K562 (cell line): Measurements from ENCODE around the gene OR52M1. TPM values are rescaled to one million over a fixed set of nuclear protein-coding genes. Genes with fewer than 3 reads are reported as not detected.

Experiments used
- ATAC-seq: fragments of 200-7000 bp; cut with Tn5 transposase; 3 replicates; pipeline ENCODE4 v1.9.1; 2020; ENCODE audit warnings: moderate library complexity
- Bru-seq: library from RNA; stranded (reverse); fragments of 400-500 nt; gene quantifications from one replicate; lab custom pipeline; 2021; lab: Mats Ljungman, UMichigan
- BruChase-seq, 2 experiments: library from RNA; stranded (reverse); fragments of 400-500 nt; gene quantifications; one replicate each; lab custom pipeline; 2021; lab: Mats Ljungman, UMichigan
- BruUV-seq: library from RNA; stranded (reverse); fragments of 400-500 nt; replicated peaks from 2 replicates; lab custom pipeline; 2021; lab: Mats Ljungman, UMichigan
- CTCF ChIA-PET: fragments of 300-600 bp; formaldehyde crosslinking; extraction: SDS; loops from one replicate; lab custom pipeline; 2021; ENCODE audit warnings: low intra/inter-chr PET ratio; lab: Yijun Ruan, JAX
- POLR2A ChIA-PET: fragments of 300-600, 350-650 bp; sonication (Branson Sonifier 250); formaldehyde crosslinking; extraction: SDS; loops from one replicate; lab custom pipeline; 2021; ENCODE audit warnings: antibody characterized with exemption, inconsistent platforms; lab: Yijun Ruan, JAX
- DNase-seq, 4 experiments: peaks; one replicate each; pipeline versions ENCODE4 v3.0.0 to v3.0.0-alpha.2; 2011 to 2018; ENCODE audit warnings: low spot score in 3 of 4, mixed read lengths in 3 of 4; ENCODE audit errors: extremely low read depth in 1 of 4
- FAIRE-seq: peaks from 2 replicates; lab custom pipeline; 2011; peaks lifted over from hg19 to GRCh38; lab: Jason Lieb, UNC
- H2AFZ ChIP-seq: 2 replicates; pipeline ENCODE4 v1.6.0; 2011; ENCODE audit warnings: low read depth, low read length, control low read depth, inconsistent platforms
- H3K27ac ChIP-seq: fragments of 200-600 bp; 3 replicates; pipeline ENCODE4 v1.8.0; 2011; ENCODE audit warnings: low read depth, mild to moderate bottlenecking, control low read depth, inconsistent platforms, low read length, moderate library complexity, mixed read lengths; ENCODE audit errors: extremely low read depth
- H3K27me3 ChIP-seq, 2 experiments: fragments of 300-600 bp in 1 of 2; 2 replicates in 1 of 2; 3 replicates in 1 of 2; pipeline versions ENCODE4 v1.6.0 to v1.8.0; 2011; ENCODE audit warnings: inconsistent platforms in 2 of 2, low read length in 2 of 2, mild to moderate bottlenecking in 1 of 2, mixed read lengths in 1 of 2, moderate library complexity in 1 of 2; ENCODE audit not compliant: control insufficient read depth in 2 of 2, insufficient read depth in 2 of 2
- H3K36me3 ChIP-seq: fragments of 300-600 bp; 3 replicates; pipeline ENCODE4 v1.8.0; 2011; ENCODE audit warnings: mild to moderate bottlenecking, low read length, inconsistent platforms; ENCODE audit not compliant: control insufficient read depth, insufficient read depth
- H3K4me1 ChIP-seq, 2 experiments: fragments of 200-600 bp in 1 of 2; replicated peaks in 1 of 2; 2 replicates in 1 of 2; 3 replicates in 1 of 2; pipeline versions ENCODE4 v1.5.1 to v1.8.0; 2011; ENCODE audit warnings: inconsistent platforms in 2 of 2, low read length in 2 of 2, mild to moderate bottlenecking in 1 of 2, mixed read lengths in 1 of 2, moderate library complexity in 1 of 2; ENCODE audit not compliant: control insufficient read depth in 2 of 2, insufficient read depth in 2 of 2
- H3K4me2 ChIP-seq: 2 replicates; pipeline ENCODE4 v1.6.1; 2011; ENCODE audit warnings: low read length, control low read depth, inconsistent platforms, mixed read lengths; ENCODE audit not compliant: insufficient read depth
- H3K4me3 ChIP-seq: fragments of 200-600 bp; sonication (generic), shearing (Covaris generic); 2 replicates; pipeline ENCODE4 v1.5.1; 2016; ENCODE audit warnings: control low read depth, inconsistent platforms
- H3K79me2 ChIP-seq: fragments of 200-600 bp; 3 replicates; pipeline ENCODE4 v1.8.0; 2011; ENCODE audit warnings: low read length, inconsistent platforms; ENCODE audit not compliant: control insufficient read depth, insufficient read depth
- H3K9ac ChIP-seq, 2 experiments: 2 replicates each; pipeline versions ENCODE4 v1.6.0 to v1.6.1; 2011; ENCODE audit warnings: low read depth in 2 of 2, low read length in 2 of 2, control low read depth in 1 of 2, inconsistent platforms in 1 of 2, mild to moderate bottlenecking in 1 of 2, mixed read lengths in 1 of 2; ENCODE audit not compliant: insufficient read depth in 1 of 2
- H3K9me1 ChIP-seq: one replicate; pipeline ENCODE4 v1.6.0; 2011; ENCODE audit warnings: inconsistent platforms, mild to moderate bottlenecking, low read length, moderate library complexity; ENCODE audit not compliant: control insufficient read depth, insufficient read depth
- H3K9me3 ChIP-seq: replicated peaks from 2 replicates; pipeline ENCODE4 v1.5.1; 2011; ENCODE audit warnings: low read depth, low read length, inconsistent platforms; ENCODE audit not compliant: control insufficient read depth, insufficient read depth
- H4K20me1 ChIP-seq: replicated peaks from 2 replicates; pipeline ENCODE4 v1.6.1; 2011; ENCODE audit warnings: low read length, inconsistent platforms, mixed read lengths; ENCODE audit not compliant: control insufficient read depth, insufficient read depth
- BCLAF1 ChIP-seq, 2 experiments: fragments of 450-650 bp in 1 of 2; IDR thresholded peaks; 2 replicates each; pipeline ENCODE4 v1.6.1; 2011 to 2017; ENCODE audit warnings: low read depth in 2 of 2, antibody characterized with exemption in 1 of 2, borderline replicate concordance in 1 of 2, low read length in 1 of 2, mild to moderate bottlenecking in 1 of 2, mixed read lengths in 1 of 2; ENCODE audit not compliant: control insufficient read depth in 1 of 2
- GATAD2A ChIP-seq: fragments of 450-650 bp; IDR thresholded peaks from 2 replicates; pipeline ENCODE4 v1.6.1; 2017
- MAFF ChIP-seq: IDR thresholded peaks from 2 replicates; pipeline ENCODE4 v1.6.1; 2012; ENCODE audit warnings: low read length, improper control_type of control experiment
- MED1 ChIP-seq: sonication (generic); formaldehyde crosslinking; IDR thresholded peaks from 2 replicates; pipeline ENCODE4 v1.8.1; 2023; ENCODE audit warnings: missing genetic modification reagents, borderline replicate concordance
- STAG1 ChIP-seq: sonication (generic); formaldehyde crosslinking; IDR thresholded peaks from 2 replicates; pipeline ENCODE4 v1.5.0; 2020; ENCODE audit warnings: missing genetic modification reagents, borderline replicate concordance
- ZFP30 ChIP-seq: fragments of 250-450 bp; sonication (Bioruptor Pico); IDR thresholded peaks from 2 replicates; pipeline ENCODE4 v1.8.0; 2022; ENCODE audit warnings: moderate library complexity, mild to moderate bottlenecking, inconsistent platforms, borderline replicate concordance
- WGBS: fragments of 100-300 bp; shearing (Covaris generic); methylation state at CpG from one replicate; pipeline ENCODE4 v1.1.6; 2016; ENCODE audit warnings: low coverage, mixed read lengths; ENCODE audit not compliant: insufficient coverage; ENCODE audit errors: missing lambda C conversion rate; 5-methylcytosine and 5-hydroxymethylcytosine counted together
- in situ Hi-C: fragments of 300-500 bp; cut with MboI; formaldehyde crosslinking; loops from 4 replicates; pipeline ENCODE4 v1.15.0; 2018; ENCODE audit warnings: inconsistent platforms, mixed read lengths
- intact Hi-C: fragments of 100-400 bp; cut with micrococcal nuclease; formaldehyde crosslinking; loops from 2 replicates; pipeline ENCODE4 v1.14.2; 2022
- long read RNA-seq, 3 experiments: library from polyadenylated mRNA in 2 of 3; library from RNA in 1 of 3; unstranded in 2 of 3; stranded (forward) in 1 of 3; transcript quantifications; one replicate each; pipeline ENCODE4 v2.0.0, GENCODE V29; 2019 to 2022
- polyA minus RNA-seq, 3 experiments: library from RNA; depleted of rRNA, polyadenylated mRNA; stranded (reverse); fragments of >200 nt; gene quantifications; 2 replicates each; pipeline ENCODE4 v1.2.3, GENCODE V29; 2011
- polyA plus RNA-seq, 8 experiments: library from polyadenylated mRNA; depleted of rRNA in 4 of 8; stranded (reverse) in 5 of 8; unstranded in 3 of 8; fragments of >200 nt; fragmentation: Nextera tagmentation in 2 of 8; fragmentation: Illumina TruSeq in 1 of 8; extraction: Ambion mirVana in 2 of 8; extraction: Trizol in 1 of 8; gene quantifications; 2 replicates each; pipeline versions ENCODE4 v1.2.1 to v1.2.3, GENCODE V29; 2011 to 2014; ENCODE audit warnings: inconsistent platforms in 1 of 8, missing spikeins in 1 of 8
- total RNA-seq, 7 experiments: library from RNA; depleted of rRNA in 6 of 7; stranded (reverse); fragments of >200 nt in 6 of 7; fragmentation: Illumina TruSeq in 2 of 7; extraction: Trizol in 2 of 7; gene quantifications; 2 replicates each; pipeline versions ENCODE4 v1.2.1 to v1.2.3, GENCODE V29; 2011 to 2021; ENCODE audit warnings: low replicate concordance in 1 of 7
- TF ChIP-seq, protein P1 (sequence below), 2 experiments: fragments of 150-350 bp in 1 of 2; IDR thresholded peaks; 2 replicates each; pipeline ENCODE4 v1.6.1; 2012 to 2016; ENCODE audit warnings: low read depth in 2 of 2, low read length in 2 of 2, mild to moderate bottlenecking in 1 of 2, moderate library complexity in 1 of 2
- TF ChIP-seq, protein P2 (sequence below): fragments of 250-450 bp; sonication (Bioruptor Pico); IDR thresholded peaks from 2 replicates; pipeline ENCODE4 v1.4.0; 2020; ENCODE audit warnings: mild to moderate bottlenecking, moderate library complexity

The OR52M1 gene
- total RNA-seq (2011; cell fraction: chromatin; rRNA removed; ENCODE audit: low replicate concordance), result not detected in 2 replicates
- not detected in 2 replicates for total RNA-seq (2011; cell fraction: nucleolus; rRNA removed)
- total RNA-seq (2011; cell fraction: nucleoplasm; rRNA removed), result not detected in 2 replicates
- total RNA-seq (2014; rRNA removed) (not detected in 2 replicates), total RNA-seq (2014; rRNA removed; fragmentation: Illumina TruSeq; extraction: Trizol) (not detected in 2 replicates), total RNA-seq (2015; rRNA removed; fragmentation: Illumina TruSeq; extraction: Trizol) (not detected in 2 replicates), total RNA-seq (2021) (not detected in 2 replicates), polyA plus RNA-seq (2011; rRNA removed) (not detected in 2 replicates), polyA plus RNA-seq (2014; fragmentation: Illumina TruSeq; extraction: Trizol) (not detected in 2 replicates), polyA plus RNA-seq (2014; fragmentation: Nextera tagmentation; extraction: Ambion mirVana) (not detected), polyA plus RNA-seq (2014; rRNA removed) (not detected in 2 replicates), polyA minus RNA-seq (2011; rRNA and poly(A)+ RNA removed) (not detected in 2 replicates), Bru-seq, nascent RNA (not detected), BruChase-seq, experiment 1, labeled RNA remaining after a 2-hour chase (not detected), BruChase-seq, experiment 2, labeled RNA remaining after a 6-hour chase (not detected)
- polyA plus RNA-seq (2011; cell fraction: cytosol; rRNA removed), result not detected in 2 replicates
- not detected in 2 replicates for polyA plus RNA-seq (2011; cell fraction: nucleus; rRNA removed)
- polyA plus RNA-seq (2012), result not detected in 2 replicates
- polyA minus RNA-seq (2011; cell fraction: cytosol; rRNA and poly(A)+ RNA removed), result not detected in 2 replicates
- polyA minus RNA-seq (2011; cell fraction: nucleus; rRNA and poly(A)+ RNA removed), result not detected in 2 replicates
- long read RNA-seq, experiment 1, result 0 reads
- long read RNA-seq, experiment 2, result 0 reads
- long read RNA-seq, experiment 3, result 0 reads

GRCh38 chr11:4544891-4545290 lies at the start of gene OR52M1:
TSS of gene OR52M1 (plus strand) at chr11:4545191. CDS start at chr11:4545191, 0 bp downstream.
- H3K4me2 ChIP-seq, result no peak within 1 kb of the TSS
- H3K27me3 ChIP-seq, result peaks cover 0 to 11% of the 10 kb centered on the region in 2 experiments; a peak in 2 of 5 replicates
- ChIA-PET CTCF (no interaction called here), POLR2A (no interaction called here)
- H3K9me3 ChIP-seq, result no peaks in the 10 kb centered on the region
- no peaks in the 10 kb centered on the region for H3K79me2 ChIP-seq
- WGBS, result 1% methylated on average over 5 of the region's 5 CpGs
- no peak within 1 kb of the TSS for H3K4me3 ChIP-seq
- no peak within 1 kb of the TSS for H3K27ac ChIP-seq
- FAIRE-seq (no peak), DNase-seq (no peak), ATAC-seq (no peak)
- in situ Hi-C loops (loop anchor here (10.0 kb wide), 1 partner anchor 360 kb away; no protein-coding TSS in a partner anchor), intact Hi-C loops (no loop called here)
- no TSS peak for BruUV-seq
- no peaks in the 10 kb centered on the region for H3K36me3 ChIP-seq
- no peaks in the 10 kb centered on the region for H3K4me1 ChIP-seq
- H3K9ac ChIP-seq, result no peak within 1 kb of the TSS
- no peak within 1 kb of the TSS for H2AFZ ChIP-seq
- H3K9me1 ChIP-seq, result no peaks in the 10 kb centered on the region
- H4K20me1 ChIP-seq, result no peaks in the 10 kb centered on the region
- TF ChIP-seq MED1, result no peak
- TF ChIP-seq MAFF, result no peak
- TF ChIP-seq, protein P1, sequence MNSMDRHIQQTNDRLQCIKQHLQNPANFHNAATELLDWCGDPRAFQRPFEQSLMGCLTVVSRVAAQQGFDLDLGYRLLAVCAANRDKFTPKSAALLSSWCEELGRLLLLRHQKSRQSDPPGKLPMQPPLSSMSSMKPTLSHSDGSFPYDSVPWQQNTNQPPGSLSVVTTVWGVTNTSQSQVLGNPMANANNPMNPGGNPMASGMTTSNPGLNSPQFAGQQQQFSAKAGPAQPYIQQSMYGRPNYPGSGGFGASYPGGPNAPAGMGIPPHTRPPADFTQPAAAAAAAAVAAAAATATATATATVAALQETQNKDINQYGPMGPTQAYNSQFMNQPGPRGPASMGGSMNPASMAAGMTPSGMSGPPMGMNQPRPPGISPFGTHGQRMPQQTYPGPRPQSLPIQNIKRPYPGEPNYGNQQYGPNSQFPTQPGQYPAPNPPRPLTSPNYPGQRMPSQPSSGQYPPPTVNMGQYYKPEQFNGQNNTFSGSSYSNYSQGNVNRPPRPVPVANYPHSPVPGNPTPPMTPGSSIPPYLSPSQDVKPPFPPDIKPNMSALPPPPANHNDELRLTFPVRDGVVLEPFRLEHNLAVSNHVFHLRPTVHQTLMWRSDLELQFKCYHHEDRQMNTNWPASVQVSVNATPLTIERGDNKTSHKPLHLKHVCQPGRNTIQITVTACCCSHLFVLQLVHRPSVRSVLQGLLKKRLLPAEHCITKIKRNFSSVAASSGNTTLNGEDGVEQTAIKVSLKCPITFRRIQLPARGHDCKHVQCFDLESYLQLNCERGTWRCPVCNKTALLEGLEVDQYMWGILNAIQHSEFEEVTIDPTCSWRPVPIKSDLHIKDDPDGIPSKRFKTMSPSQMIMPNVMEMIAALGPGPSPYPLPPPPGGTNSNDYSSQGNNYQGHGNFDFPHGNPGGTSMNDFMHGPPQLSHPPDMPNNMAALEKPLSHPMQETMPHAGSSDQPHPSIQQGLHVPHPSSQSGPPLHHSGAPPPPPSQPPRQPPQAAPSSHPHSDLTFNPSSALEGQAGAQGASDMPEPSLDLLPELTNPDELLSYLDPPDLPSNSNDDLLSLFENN (IDR thresholded peaks at IDR 0.05; ENCODE audit: low read depth in 2 of 2, low read length in 2 of 2), result no peak
- no peak for TF ChIP-seq BCLAF1 (IDR thresholded peaks at IDR 0.05; ENCODE audit: borderline replicate concordance in 1 of 2, control insufficient read depth in 1 of 2, low read depth in 2 of 2, low read length in 1 of 2)
- no peak for TF ChIP-seq ZFP30
- TF ChIP-seq, protein P2, sequence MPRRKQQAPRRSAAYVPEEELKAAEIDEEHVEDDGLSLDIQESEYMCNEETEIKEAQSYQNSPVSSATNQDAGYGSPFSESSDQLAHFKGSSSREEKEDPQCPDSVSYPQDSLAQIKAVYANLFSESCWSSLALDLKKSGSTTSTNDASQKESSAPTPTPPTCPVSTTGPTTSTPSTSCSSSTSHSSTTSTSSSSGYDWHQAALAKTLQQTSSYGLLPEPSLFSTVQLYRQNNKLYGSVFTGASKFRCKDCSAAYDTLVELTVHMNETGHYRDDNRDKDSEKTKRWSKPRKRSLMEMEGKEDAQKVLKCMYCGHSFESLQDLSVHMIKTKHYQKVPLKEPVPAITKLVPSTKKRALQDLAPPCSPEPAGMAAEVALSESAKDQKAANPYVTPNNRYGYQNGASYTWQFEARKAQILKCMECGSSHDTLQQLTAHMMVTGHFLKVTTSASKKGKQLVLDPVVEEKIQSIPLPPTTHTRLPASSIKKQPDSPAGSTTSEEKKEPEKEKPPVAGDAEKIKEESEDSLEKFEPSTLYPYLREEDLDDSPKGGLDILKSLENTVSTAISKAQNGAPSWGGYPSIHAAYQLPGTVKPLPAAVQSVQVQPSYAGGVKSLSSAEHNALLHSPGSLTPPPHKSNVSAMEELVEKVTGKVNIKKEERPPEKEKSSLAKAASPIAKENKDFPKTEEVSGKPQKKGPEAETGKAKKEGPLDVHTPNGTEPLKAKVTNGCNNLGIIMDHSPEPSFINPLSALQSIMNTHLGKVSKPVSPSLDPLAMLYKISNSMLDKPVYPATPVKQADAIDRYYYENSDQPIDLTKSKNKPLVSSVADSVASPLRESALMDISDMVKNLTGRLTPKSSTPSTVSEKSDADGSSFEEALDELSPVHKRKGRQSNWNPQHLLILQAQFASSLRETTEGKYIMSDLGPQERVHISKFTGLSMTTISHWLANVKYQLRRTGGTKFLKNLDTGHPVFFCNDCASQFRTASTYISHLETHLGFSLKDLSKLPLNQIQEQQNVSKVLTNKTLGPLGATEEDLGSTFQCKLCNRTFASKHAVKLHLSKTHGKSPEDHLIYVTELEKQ (CRISPR knock-in tag), result no peak
- TF ChIP-seq GATAD2A, result no peak
- TF ChIP-seq STAG1 (CRISPR knock-in tag), result no peak
